H1 (cell line): ENCODE measurements around the gene TAF3. TPM values are rescaled to one million over a fixed set of nuclear protein-coding genes. Genes with fewer than 3 reads are reported as not detected.
A peak's percentile ranks its signal among the peaks of the same experiment; 100 is the strongest.

Experiments
- CTCF ChIA-PET: fragments of 300-600 bp; sonication (Branson Sonifier 250); formaldehyde crosslinking; loops from one replicate; lab custom pipeline; 2021; ENCODE audit not compliant: partially characterized antibody; lab: Charles Lee
- POLR2A ChIA-PET: fragments of 300-600 bp; sonication (Branson Sonifier 250); formaldehyde crosslinking; loops from one replicate; lab custom pipeline; 2021; ENCODE audit warnings: inconsistent platforms; ENCODE audit not compliant: partially characterized antibody; lab: Charles Lee
- DNase-seq, 2 experiments: peaks; one replicate each; pipeline versions ENCODE4 v3.0.0 to v3.0.0-alpha.2; 2010 to 2022; ENCODE audit warnings: low spot score in 2 of 2, low read depth in 1 of 2, mixed read lengths in 1 of 2
- FAIRE-seq: peaks from 2 replicates; lab custom pipeline; 2011; peaks lifted over from hg19 to GRCh38; lab: Jason Lieb, UNC
- H2AFZ ChIP-seq: 2 replicates; pipeline ENCODE4 v1.8.1; 2012; ENCODE audit warnings: low read length, inconsistent platforms
- H2AK5ac ChIP-seq: 2 replicates; pipeline ENCODE4 v1.6.1; 2013; ENCODE audit warnings: low read depth, low read length
- H2BK120ac ChIP-seq: replicated peaks from 2 replicates; pipeline ENCODE3; 2013; ENCODE audit warnings: low read depth, low read length, inconsistent platforms
- H2BK12ac ChIP-seq: 2 replicates; pipeline ENCODE4 v1.6.1; 2013; ENCODE audit warnings: low read depth, low read length
- H2BK15ac ChIP-seq: 2 replicates; pipeline ENCODE4 v1.6.1; 2013; ENCODE audit warnings: low read length
- H2BK20ac ChIP-seq: 2 replicates; pipeline ENCODE4 v1.6.1; 2013; ENCODE audit warnings: low read length
- H2BK5ac ChIP-seq: 2 replicates; pipeline ENCODE4 v1.6.1; 2013; ENCODE audit warnings: low read depth, low read length
- H3K14ac ChIP-seq: 2 replicates; pipeline ENCODE4 v1.6.1; 2013; ENCODE audit warnings: inconsistent platforms; ENCODE audit not compliant: insufficient read length
- H3K18ac ChIP-seq: 2 replicates; pipeline ENCODE4 v1.6.1; 2013; ENCODE audit warnings: low read length; ENCODE audit errors: extremely low read depth
- H3K23ac ChIP-seq: 2 replicates; pipeline ENCODE4 v1.6.1; 2013; ENCODE audit warnings: inconsistent platforms; ENCODE audit not compliant: insufficient read length
- H3K23me2 ChIP-seq: 2 replicates; pipeline ENCODE4 v1.6.1; 2013; ENCODE audit warnings: low read depth, low read length
- H3K27ac ChIP-seq: 2 replicates; pipeline ENCODE4 v1.6.1; 2011; ENCODE audit warnings: low read depth, low read length, inconsistent platforms
- H3K27me3 ChIP-seq, 4 experiments: replicated peaks in 1 of 4; 1 replicate in 1 of 4; 2 replicates in 3 of 4; pipeline versions ENCODE4 v1.6.1 to v1.8.1; 2011 to 2013; ENCODE audit warnings: low read length in 3 of 4, mild to moderate bottlenecking in 3 of 4, inconsistent platforms in 2 of 4, mixed read lengths in 2 of 4, moderate library complexity in 1 of 4; ENCODE audit not compliant: control insufficient read depth in 3 of 4, insufficient read depth in 3 of 4; ENCODE audit errors: extremely low read depth in 1 of 4
- H3K36me3 ChIP-seq, 4 experiments: 2 replicates each; pipeline versions ENCODE4 v1.6.1 to v1.8.1; 2011 to 2013; ENCODE audit warnings: mild to moderate bottlenecking in 4 of 4, low read length in 3 of 4, moderate library complexity in 2 of 4, control low read depth in 1 of 4, inconsistent platforms in 1 of 4; ENCODE audit not compliant: insufficient read depth in 4 of 4, control insufficient read depth in 2 of 4
- H3K4ac ChIP-seq: replicated peaks from 2 replicates; pipeline ENCODE3; 2013; ENCODE audit warnings: low read length, low read depth, mixed read lengths, inconsistent platforms; ENCODE audit not compliant: insufficient read length
- H3K4me1 ChIP-seq, 4 experiments: replicated peaks in 1 of 4; 1 replicate in 1 of 4; 2 replicates in 3 of 4; pipeline versions ENCODE4 v1.6.1 to v1.8.1; 2011 to 2013; ENCODE audit warnings: low read length in 3 of 4, inconsistent platforms in 2 of 4, mixed read lengths in 1 of 4; ENCODE audit not compliant: insufficient read depth in 4 of 4, control insufficient read depth in 3 of 4
- H3K4me2 ChIP-seq, 2 experiments: 2 replicates each; pipeline versions ENCODE4 v1.6.1 to v1.8.1; 2011 to 2013; ENCODE audit warnings: low read depth in 2 of 2, low read length in 2 of 2, control low read depth in 1 of 2, inconsistent platforms in 1 of 2, mild to moderate bottlenecking in 1 of 2; ENCODE audit not compliant: insufficient read depth in 1 of 2
- H3K4me3 ChIP-seq, 4 experiments: fragments of 200-600, 300-600 bp in 1 of 4; sonication (generic), shearing (Covaris generic), sonication (Bioruptor Twin) in 1 of 4; 2 replicates each; pipeline versions ENCODE4 v1.5.1 to v1.8.1; 2011 to 2016; ENCODE audit warnings: low read length in 4 of 4, low read depth in 3 of 4, control low read depth in 2 of 4, inconsistent platforms in 2 of 4, mild to moderate bottlenecking in 2 of 4, mixed read lengths in 1 of 4, moderate library complexity in 1 of 4; ENCODE audit not compliant: insufficient read depth in 2 of 4; ENCODE audit errors: extremely low read depth in 1 of 4
- H3K56ac ChIP-seq: replicated peaks from 2 replicates; pipeline ENCODE3; 2013; ENCODE audit warnings: low read depth, mild to moderate bottlenecking, mixed read lengths, low read length, inconsistent platforms; ENCODE audit not compliant: insufficient read length
- H3K79me1 ChIP-seq: 2 replicates; pipeline ENCODE4 v1.6.1; 2013; ENCODE audit warnings: low read depth, low read length, control low read depth
- H3K79me2 ChIP-seq, 2 experiments: 2 replicates each; pipeline versions ENCODE4 v1.6.1 to v1.8.1; 2012 to 2013; ENCODE audit warnings: low read length in 2 of 2, mild to moderate bottlenecking in 2 of 2, inconsistent platforms in 1 of 2; ENCODE audit not compliant: insufficient read depth in 2 of 2, control insufficient read depth in 1 of 2
- H3K9ac ChIP-seq, 4 experiments: replicated peaks in 1 of 4; 1 replicate in 1 of 4; 2 replicates in 3 of 4; pipeline versions ENCODE4 v1.6.1 to v1.8.1; 2011 to 2013; ENCODE audit warnings: low read depth in 3 of 4, low read length in 3 of 4, control low read depth in 2 of 4, mild to moderate bottlenecking in 2 of 4, moderate library complexity in 2 of 4, inconsistent platforms in 1 of 4; ENCODE audit errors: extremely low read depth in 1 of 4
- H3K9me3 ChIP-seq, 2 experiments: 2 replicates each; pipeline versions ENCODE4 v1.6.1 to v1.8.1; 2012 to 2013; ENCODE audit warnings: mild to moderate bottlenecking in 2 of 2, moderate library complexity in 2 of 2, control low read depth in 1 of 2, inconsistent platforms in 1 of 2, low read depth in 1 of 2, low read length in 1 of 2, mixed read lengths in 1 of 2; ENCODE audit not compliant: insufficient read depth in 2 of 2
- H4K20me1 ChIP-seq, 2 experiments: replicated peaks in 1 of 2; 2 replicates each; pipeline versions ENCODE3 to v1.8.1; 2011 to 2013; ENCODE audit warnings: inconsistent platforms in 2 of 2, low read length in 2 of 2, mild to moderate bottlenecking in 1 of 2; ENCODE audit not compliant: insufficient read depth in 2 of 2, control insufficient read depth in 1 of 2
- H4K5ac ChIP-seq: 2 replicates; pipeline ENCODE4 v1.6.1; 2013; ENCODE audit warnings: low read length, low read depth, mixed read lengths, inconsistent platforms; ENCODE audit not compliant: insufficient read length
- H4K8ac ChIP-seq: 2 replicates; pipeline ENCODE4 v1.8.0; 2013; ENCODE audit warnings: mild to moderate bottlenecking, moderate library complexity, low read length, inconsistent platforms; ENCODE audit not compliant: insufficient read depth; ENCODE audit errors: extremely low read depth
- H4K91ac ChIP-seq: replicated peaks from 2 replicates; pipeline ENCODE3; 2013; ENCODE audit warnings: low read length, mixed read lengths, inconsistent platforms; ENCODE audit not compliant: insufficient read length
- MAFK ChIP-seq: IDR thresholded peaks from 2 replicates; pipeline ENCODE4 v1.6.1; 2012; ENCODE audit warnings: low read depth, mild to moderate bottlenecking, improper control_type of control experiment, low read length
- WGBS, 2 experiments: shearing (Covaris generic) in 1 of 2; methylation state at CpG; one replicate each; pipeline versions ENCODE4 v1.1.6 to v1.1.7; 2013 to 2015; ENCODE audit warnings: low lambda C conversion rate in 2 of 2, mixed read lengths in 2 of 2, inconsistent platforms in 1 of 2, low coverage in 1 of 2, missing lambda C conversion rate in 1 of 2; ENCODE audit not compliant: insufficient replicate concordance in 2 of 2, insufficient coverage in 1 of 2, insufficient read length in 1 of 2; ENCODE audit errors: extremely low coverage in 1 of 2, missing lambda C conversion rate in 1 of 2; 5-methylcytosine and 5-hydroxymethylcytosine counted together
- polyA plus RNA-seq, 7 experiments: library from polyadenylated mRNA; depleted of rRNA in 3 of 7; stranded (reverse) in 5 of 7; unstranded in 2 of 7; fragments of >200 nt in 5 of 7; fragments of 200-250 nt in 2 of 7; gene quantifications; 1 replicate in 5 of 7; 2 replicates in 1 of 7; 4 replicates in 1 of 7; pipeline versions ENCODE4 v1.2.1 to v1.2.3, GENCODE V29; 2011 to 2013; ENCODE audit warnings: missing spikeins in 2 of 7, mixed read lengths in 2 of 7
- total RNA-seq: library from RNA; stranded (reverse); fragmentation: NEBNext Ultra II Directional; extraction: Animal tissue kit (Norgen Biotek cat#: 25700); gene quantifications from 2 replicates; pipeline ENCODE4 v1.2.1, GENCODE V29; 2021

The TAF3 gene
- total and polyA plus RNA-seq, 2 of the 8 experiments (the other 6 are each of a cell fraction or from before 2014, with no cell fraction given) = 1.5 to 11.2 TPM

DNA sequence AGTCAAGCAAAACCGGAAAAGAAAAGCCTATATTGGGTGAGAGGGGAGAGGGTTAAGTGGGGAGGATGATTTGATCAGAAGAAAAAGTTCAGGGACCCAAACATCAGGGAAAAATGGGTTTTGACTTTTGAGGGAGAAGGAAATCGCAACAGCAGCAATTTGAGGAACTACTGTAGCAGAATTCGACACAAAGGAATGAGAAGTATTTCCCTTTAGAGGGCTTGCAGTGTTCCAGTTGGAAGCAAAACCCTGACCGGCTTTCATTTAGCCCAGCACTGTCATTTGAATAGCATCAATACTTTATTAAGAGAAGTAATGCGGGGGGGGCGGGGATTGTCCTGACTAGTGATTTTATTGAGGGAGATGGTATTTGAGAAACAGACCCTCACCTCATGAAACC lies 199.0 kb downstream of the TAF3 start:
- H3K9me3 ChIP-seq = no peaks in the 10 kb centered on the region
- peaks cover 0 to 5% (median 0%) of the 10 kb centered on the region in 4 experiments; a peak in 2 of 7 replicates for H3K4me1 ChIP-seq
- DNase-seq (no peak), FAIRE-seq (no peak)
- POLR2A ChIA-PET = no interaction called here
- peaks cover 0 to 11% (median 0%) of the 10 kb centered on the region in 4 experiments; a peak in 2 of 8 replicates for H3K36me3 ChIP-seq
- no peak overlapping the region for H3K4me2 ChIP-seq
- no peak overlapping the region for H2BK15ac ChIP-seq
- H3K23me2 ChIP-seq = no peaks in the 10 kb centered on the region
- H3K4ac ChIP-seq = no peak overlapping the region
- no peaks in the 10 kb centered on the region for H4K20me1 ChIP-seq
- H4K5ac ChIP-seq = no peak overlapping the region
- no peak overlapping the region for H3K4me3 ChIP-seq
- CTCF ChIA-PET = no interaction called here
- H3K27me3 ChIP-seq = no peaks in the 10 kb centered on the region
- H2BK120ac ChIP-seq = no peak overlapping the region
- H3K79me1 ChIP-seq = no peaks in the 10 kb centered on the region
- H3K9ac ChIP-seq = no peak overlapping the region
- H3K56ac ChIP-seq = no peak overlapping the region
- H3K27ac ChIP-seq = no peak overlapping the region
- no peak overlapping the region for H3K14ac ChIP-seq
- no peak overlapping the region for H2BK20ac ChIP-seq
- H4K91ac ChIP-seq = no peak overlapping the region
- WGBS, 2 experiments = 63% methylated on average over 6 of the region's 6 CpGs; no CpG with 5 or more reads in 1 of the 2 experiments
- no peak overlapping the region for H2BK12ac ChIP-seq
- H3K79me2 ChIP-seq = no peaks in the 10 kb centered on the region
- no peak overlapping the region for H2BK5ac ChIP-seq
- no peak overlapping the region for H4K8ac ChIP-seq
- H2AFZ ChIP-seq = no peak overlapping the region
- H3K18ac ChIP-seq = no peak overlapping the region
- H3K23ac ChIP-seq = no peak overlapping the region
- H2AK5ac ChIP-seq = no peak overlapping the region
- TF ChIP-seq MAFK = 0 out of 2 replicates have a peak, but pooled peaks have one; percentile 32
